Measurements from ENCODE around the gene WWC2.
"Not testable (repeated sequence)": the region's sequence is repeated elsewhere in the genome, so short reads cannot be mapped to it uniquely, and the experiment has no call there.

Gene WWC2

GRCh38 chr4:183299464-183299863 lies 200.4 kb downstream of the WWC2 start:
- no peak for DNase-seq (ENCODE audit: low read depth in 3 of 3)

GRCh38 chr4:183300070-183300469 lies 201.0 kb downstream of the WWC2 start:
- no peak for DNase-seq (ENCODE audit: low read depth in 3 of 3)

- no peak for DNase-seq (ENCODE audit: low read depth in 3 of 3)
Observed at GRCh38 chr4:183300655-183301054, 201.6 kb downstream of the WWC2 start.

- no peak for DNase-seq (ENCODE audit: low read depth in 3 of 3)
Observed at GRCh38 chr4:183303301-183303700, 204.2 kb downstream of the WWC2 start.

GRCh38 chr4:183304067-183304466 lies 205.0 kb downstream of the WWC2 start:
- no peak for DNase-seq (ENCODE audit: low read depth in 3 of 3)

- DNase-seq (ENCODE audit: low read depth in 3 of 3), result no peak
Observed at GRCh38 chr4:183304538-183304937, 205.5 kb downstream of the WWC2 start.

GRCh38 chr4:183306811-183307210 lies 207.8 kb downstream of the WWC2 start:
- no peak for DNase-seq (ENCODE audit: low read depth in 3 of 3)

- DNase-seq (ENCODE audit: low read depth in 3 of 3), result no peak
Observed at GRCh38 chr4:183312841-183313240, 213.8 kb downstream of the WWC2 start.

GRCh38 chr4:183314336-183314735 lies 215.3 kb downstream of the WWC2 start:
- DNase-seq (ENCODE audit: low read depth in 3 of 3), result no peak

- DNase-seq (ENCODE audit: low read depth in 3 of 3), result no peak
Observed at GRCh38 chr4:183314806-183315205, 215.7 kb downstream of the WWC2 start.

- DNase-seq (ENCODE audit: low read depth in 3 of 3), result no peak
Observed at GRCh38 chr4:183318656-183319055, 219.6 kb downstream of the WWC2 start.

- no peak for DNase-seq (ENCODE audit: low read depth in 3 of 3)
Observed at GRCh38 chr4:183320211-183321059, 221.4 kb downstream of the WWC2 start, which contains the start of gene CLDN22. CLDN22 (minus strand) TSS chr4:183320276; CDS start chr4:183320218, 58 bp downstream.

GRCh38 chr4:183321079-183321478 lies 222.0 kb downstream of the WWC2 start:
- DNase-seq (ENCODE audit: low read depth in 3 of 3), result no peak

GRCh38 chr4:183321516-183321915 lies 222.5 kb downstream of the WWC2 start:
- no peak for DNase-seq (ENCODE audit: low read depth in 3 of 3)

GRCh38 chr4:183322326-183322725 lies 223.3 kb downstream of the WWC2 start, which contains the start of gene CLDN24:
CLDN24 (minus strand) TSS chr4:183322426; CDS start chr4:183322426, 0 bp downstream.
- DNase-seq (ENCODE audit: low read depth in 3 of 3), result no peak

- DNase-seq (ENCODE audit: low read depth in 3 of 3), result no peak
Observed at GRCh38 chr4:183323295-183323694, 224.2 kb downstream of the WWC2 start.

GRCh38 chr4:183324056-183324455 lies 225.0 kb downstream of the WWC2 start:
- DNase-seq (ENCODE audit: low read depth in 3 of 3), result not testable (repeated sequence)

- no peak for DNase-seq (ENCODE audit: low read depth in 3 of 3)
Observed at GRCh38 chr4:183324619-183325018, 225.6 kb downstream of the WWC2 start.

- DNase-seq (ENCODE audit: low read depth in 3 of 3), result not testable (repeated sequence)
Observed at GRCh38 chr4:183326387-183326786, 227.3 kb downstream of the WWC2 start.

GRCh38 chr4:183326853-183327252 lies 227.8 kb downstream of the WWC2 start:
- no peak for DNase-seq (ENCODE audit: low read depth in 3 of 3)

- no peak for DNase-seq (ENCODE audit: low read depth in 3 of 3)
Observed at GRCh38 chr4:183327827-183328226, 228.8 kb downstream of the WWC2 start.

GRCh38 chr4:183328832-183329231 lies 229.8 kb downstream of the WWC2 start:
- no peak for DNase-seq (ENCODE audit: low read depth in 3 of 3)

- no peak for DNase-seq (ENCODE audit: low read depth in 3 of 3)
Observed at GRCh38 chr4:183329244-183329643, 230.2 kb downstream of the WWC2 start.

Measured in stimulated activated CD4-positive, alpha-beta T cell treated with anti-CD3 and anti-CD28 coated beads, TNF-alpha, amount 100 ng/mL, for 24 hours (primary cell).